ENCODE results near the gene IL17RC. TPM values are rescaled to one million over a fixed set of nuclear protein-coding genes. Genes with fewer than 3 reads are reported as not detected.

IL17RC gene
- total RNA-seq, 1 experiment from 2014 or later = 17.6 TPM

- TF ChIP-seq MAX (IDR thresholded peaks at IDR 0.05) = no peak
Measured at GRCh38 chr3:9883706-9884554, 33.0 kb upstream of the IL17RC start (continued).

DNA sequence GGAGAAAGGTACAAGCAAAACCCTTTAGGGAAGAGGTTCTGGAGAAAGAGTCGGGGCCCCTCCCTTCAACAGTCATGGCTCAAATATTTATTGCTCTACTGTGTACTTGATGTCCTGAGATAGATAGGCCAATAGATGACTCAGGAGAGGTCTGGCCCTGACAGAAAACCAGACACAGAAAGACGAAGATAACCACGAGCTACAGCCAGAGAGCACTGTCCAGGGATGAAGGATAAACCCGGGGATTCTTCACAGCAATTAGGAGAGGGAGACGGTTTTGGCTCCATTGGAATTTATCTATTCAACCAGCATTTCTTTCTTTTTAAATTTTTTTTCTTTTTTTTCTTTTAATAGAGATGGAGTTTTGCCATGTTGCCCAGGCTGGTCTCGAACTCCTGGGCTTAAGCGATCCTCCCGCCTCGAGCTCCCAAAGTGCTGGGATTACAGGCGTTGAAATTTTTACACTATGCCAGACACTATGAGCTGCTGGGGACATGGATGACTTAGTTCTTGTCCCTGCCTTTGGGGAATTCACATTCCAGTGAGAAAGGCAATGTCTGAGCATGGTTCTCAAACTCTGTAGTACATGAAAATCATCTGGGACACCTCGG, 32.2 kb upstream of the IL17RC start:
- Histone ChIP-seq H3K27ac (ENCODE audit: low read depth, low read length) (peak overlapping the region; percentile 82), H3K79me2 (ENCODE audit: insufficient read depth, low read length) (no peaks in the 10 kb centered on the region), H3K9me2 (ENCODE audit: insufficient read depth) (no peaks in the 10 kb centered on the region), H3K4me2 (ENCODE audit: low read length) (peak overlapping the region; percentile 70), H2AFZ (ENCODE audit: low read depth, low read length, poor library complexity, severe bottlenecking) (peak overlapping the region; percentile 82), H3K27me3 (ENCODE audit: insufficient read depth, low read length) (no peaks in the 10 kb centered on the region), H3K9me3 (ENCODE audit: control insufficient read depth in 1 of 2, insufficient read depth in 1 of 2, low read depth in 1 of 2, low read length in 2 of 2) (no peaks in the 10 kb centered on the region), H3K9ac (ENCODE audit: low read length) (peak overlapping the region; percentile 50), H3K36me3 (ENCODE audit: control insufficient read depth in 1 of 2, insufficient read depth in 2 of 2, low read length in 2 of 2) (no peaks in the 10 kb centered on the region), H4K20me1 (ENCODE audit: insufficient read depth) (no peaks in the 10 kb centered on the region), H3K4me1 (ENCODE audit: control insufficient read depth in 1 of 2, insufficient read depth in 2 of 2, low read length in 2 of 2) (peaks cover 17 to 31% of the 10 kb centered on the region in 2 experiments), H3K4me3 (replicated peaks in 1 of 2; ENCODE audit: low read depth in 1 of 2, low read length in 2 of 2) (peak overlapping the region in 1 of 2 experiments; percentile 34; a peak in 2 of 4 replicates)
- intact Hi-C loops (cut with micrococcal nuclease) = no loop called here
- ATAC-seq = peak; percentile 93
- CTCF ChIA-PET = interaction anchor here (1.1 to 3.2 kb wide), 3 partner anchors 48 to 438 kb away, joined by 3 to 10 read pairs (median 4); partner anchors contain the start of gene CRELD1
- POLR2A ChIA-PET = interaction anchor here (1.2 to 1.6 kb wide), 5 partner anchors 9 to 92 kb away, joined by 4 to 6 read pairs (median 6); partner anchors contain the start of genes ARPC4, CRELD1 and IL17RE
- DNase-seq (ENCODE audit: low read depth, low spot score) = peak; percentile 89
- RAD21 ChIA-PET (ENCODE audit: low non-redundant PET in 1 of 2, low total read pairs in 2 of 2, uncharacterized antibody in 2 of 2, unreplicated experiment in 2 of 2) = no interaction called here
- BruUV-seq (replicated peaks) = TSS peak; percentile 99
- TF ChIP-seq CBX3 (IDR thresholded peaks at IDR 0.05; ENCODE audit: low read depth) (no peak), REST (IDR thresholded peaks at IDR 0.05; ENCODE audit: low read depth) (no peak), ZNF274 (IDR thresholded peaks at IDR 0.05; ENCODE audit: low read depth, low read length) (no peak), EGR1 (IDR thresholded peaks at IDR 0.05; ENCODE audit: low read depth) (no peak), TCF7L2 (IDR thresholded peaks at IDR 0.05; ENCODE audit: borderline replicate concordance, extremely low read depth, insufficient read depth, insufficient read length) (no peak), ELF1 (IDR thresholded peaks at IDR 0.05; ENCODE audit: borderline replicate concordance, low read depth) (no peak), MAX (IDR thresholded peaks at IDR 0.05) (peak; percentile 66), YY1 (IDR thresholded peaks at IDR 0.05; ENCODE audit: extremely low read depth, insufficient replicate concordance, low read depth, low read length) (no peak), POLR2AphosphoS5 (IDR thresholded peaks at IDR 0.05; ENCODE audit: low read depth, low read length) (peak; percentile 62), JUND (IDR thresholded peaks at IDR 0.05) (peak; percentile 88), CEBPB (IDR thresholded peaks at IDR 0.05; ENCODE audit: low read depth) (0 out of 2 replicates have a peak, but pooled peaks have one; percentile 22), FOSL1 (IDR thresholded peaks at IDR 0.05; ENCODE audit: low read depth) (peak; percentile 87)
- TF ChIP-seq, protein P1, sequence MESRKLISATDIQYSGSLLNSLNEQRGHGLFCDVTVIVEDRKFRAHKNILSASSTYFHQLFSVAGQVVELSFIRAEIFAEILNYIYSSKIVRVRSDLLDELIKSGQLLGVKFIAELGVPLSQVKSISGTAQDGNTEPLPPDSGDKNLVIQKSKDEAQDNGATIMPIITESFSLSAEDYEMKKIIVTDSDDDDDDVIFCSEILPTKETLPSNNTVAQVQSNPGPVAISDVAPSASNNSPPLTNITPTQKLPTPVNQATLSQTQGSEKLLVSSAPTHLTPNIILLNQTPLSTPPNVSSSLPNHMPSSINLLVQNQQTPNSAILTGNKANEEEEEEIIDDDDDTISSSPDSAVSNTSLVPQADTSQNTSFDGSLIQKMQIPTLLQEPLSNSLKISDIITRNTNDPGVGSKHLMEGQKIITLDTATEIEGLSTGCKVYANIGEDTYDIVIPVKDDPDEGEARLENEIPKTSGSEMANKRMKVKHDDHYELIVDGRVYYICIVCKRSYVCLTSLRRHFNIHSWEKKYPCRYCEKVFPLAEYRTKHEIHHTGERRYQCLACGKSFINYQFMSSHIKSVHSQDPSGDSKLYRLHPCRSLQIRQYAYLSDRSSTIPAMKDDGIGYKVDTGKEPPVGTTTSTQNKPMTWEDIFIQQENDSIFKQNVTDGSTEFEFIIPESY (IDR thresholded peaks at IDR 0.05; ENCODE audit: extremely low read depth, insufficient replicate concordance, low read length) = no peak
